Activated CD4-positive, alpha-beta T cell treated with anti-CD3 and anti-CD28 coated beads, Interleukin-2, amount 10 ng/mL, durations not matched to agents 24 days and 14 days (primary cell): ENCODE results near the gene GDF11. TPM values are rescaled to one million over a fixed set of nuclear protein-coding genes. Genes with fewer than 3 reads are reported as not detected.

Source experiments
- DNase-seq: peaks from one replicate; pipeline ENCODE4 v3.0.0; 2022
- H3K27ac Mint-ChIP-seq: one replicate; pipeline ENCODE4 v1.8.0; 2022; ENCODE audit warnings: mild to moderate bottlenecking, mixed read lengths
- H3K27me3 Mint-ChIP-seq: one replicate; pipeline ENCODE4 v1.8.0; 2022; ENCODE audit warnings: mixed read lengths
- H3K36me3 Mint-ChIP-seq: one replicate; pipeline ENCODE4 v1.8.0; 2022; ENCODE audit warnings: low read depth, mild to moderate bottlenecking, mixed read lengths
- H3K4me1 Mint-ChIP-seq: one replicate; pipeline ENCODE4 v1.8.0; 2021; ENCODE audit warnings: mixed read lengths
- H3K4me3 Mint-ChIP-seq: one replicate; pipeline ENCODE4 v1.8.0; 2022; ENCODE audit warnings: mild to moderate bottlenecking, moderate library complexity, mixed read lengths
- H3K9me3 Mint-ChIP-seq: one replicate; pipeline ENCODE4 v1.8.0; 2021; ENCODE audit warnings: mixed read lengths
- intact Hi-C: fragments of 100-400 bp; cut with micrococcal nuclease; formaldehyde crosslinking; loops from one replicate; pipeline ENCODE4 v1.15.1; 2023
- total RNA-seq: library from RNA; stranded (reverse); gene quantifications from 2 replicates; pipeline ENCODE4 v1.2.3, GENCODE V29; 2022

GDF11 gene
- total RNA-seq, 1 donor from 2014 or later: 14.3 TPM

DNA sequence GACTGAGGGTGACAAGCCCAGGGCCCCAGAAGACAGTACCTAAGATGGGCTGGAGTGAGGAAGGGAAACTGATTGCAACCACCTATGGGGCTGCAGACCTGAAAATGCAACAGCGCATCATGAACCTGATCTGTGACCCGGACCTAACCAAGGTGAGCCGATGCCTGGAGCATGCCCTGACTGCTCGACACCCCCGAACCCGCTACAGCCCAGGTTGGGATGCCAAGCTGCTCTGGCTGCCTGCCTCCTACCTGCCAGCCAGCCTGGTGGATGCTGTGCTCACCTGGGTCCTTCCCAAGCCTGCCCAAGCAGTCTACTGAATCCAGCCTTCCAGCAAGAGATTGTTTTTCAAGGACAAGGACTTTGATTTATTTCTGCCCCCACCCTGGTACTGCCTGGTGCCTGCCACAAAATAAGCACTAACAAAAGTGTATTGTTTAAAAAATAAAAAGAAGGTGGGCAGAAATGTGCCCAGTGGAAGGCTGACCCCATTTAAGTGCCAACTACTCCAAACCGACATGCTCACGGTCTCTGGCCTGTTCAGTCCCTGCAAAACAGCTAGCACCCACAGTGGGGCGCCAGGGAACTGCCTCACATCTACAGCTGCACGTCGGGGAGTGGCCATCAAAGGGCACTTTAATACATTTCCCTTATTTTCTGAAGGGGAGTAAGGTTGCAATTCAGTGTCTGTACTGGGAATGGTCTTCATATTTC lies 18.5 kb upstream of the GDF11 start:
- H3K4me3 Mint-ChIP-seq: no peak overlapping the region
- intact Hi-C loops: loop anchor here (1.0 kb wide), 1 partner anchor 13 kb away; no protein-coding TSS in a partner anchor
- peaks cover 27% of the 10 kb centered on the region for H3K36me3 Mint-ChIP-seq
- no peaks in the 10 kb centered on the region for H3K27me3 Mint-ChIP-seq
- no peaks in the 10 kb centered on the region for H3K9me3 Mint-ChIP-seq
- H3K4me1 Mint-ChIP-seq: peaks cover 22% of the 10 kb centered on the region
- peak overlapping the region; percentile 16 for H3K27ac Mint-ChIP-seq
- DNase-seq: peak; percentile 90

DNA sequence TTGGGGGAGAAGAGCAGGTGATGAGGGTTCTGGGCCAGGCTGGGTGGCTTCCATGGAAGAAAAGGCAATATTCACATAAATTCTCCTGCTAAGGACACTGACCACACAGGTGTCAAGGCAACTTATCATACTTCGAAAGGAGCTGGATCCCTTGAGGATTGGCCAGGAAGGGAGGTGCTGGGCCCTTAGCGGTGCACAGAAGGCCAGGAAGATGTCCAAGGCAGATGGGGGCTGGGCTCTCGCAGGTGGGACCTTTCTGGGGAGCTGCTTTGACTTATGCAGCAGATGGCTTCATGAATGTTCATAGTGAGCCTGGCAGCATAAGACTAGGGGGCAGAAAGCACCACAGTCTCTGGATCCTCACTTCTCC lies 18.0 kb upstream of the GDF11 start:
- Mint-ChIP-seq H3K27ac (no peak overlapping the region), H3K9me3 (no peaks in the 10 kb centered on the region), H3K4me1 (peaks cover 26% of the 10 kb centered on the region), H3K4me3 (no peak overlapping the region), H3K27me3 (no peaks in the 10 kb centered on the region), H3K36me3 (peaks cover 29% of the 10 kb centered on the region)
- no peak for DNase-seq
- intact Hi-C loops: loop anchor here (1.0 kb wide), 1 partner anchor 12 kb away; no protein-coding TSS in a partner anchor

DNA sequence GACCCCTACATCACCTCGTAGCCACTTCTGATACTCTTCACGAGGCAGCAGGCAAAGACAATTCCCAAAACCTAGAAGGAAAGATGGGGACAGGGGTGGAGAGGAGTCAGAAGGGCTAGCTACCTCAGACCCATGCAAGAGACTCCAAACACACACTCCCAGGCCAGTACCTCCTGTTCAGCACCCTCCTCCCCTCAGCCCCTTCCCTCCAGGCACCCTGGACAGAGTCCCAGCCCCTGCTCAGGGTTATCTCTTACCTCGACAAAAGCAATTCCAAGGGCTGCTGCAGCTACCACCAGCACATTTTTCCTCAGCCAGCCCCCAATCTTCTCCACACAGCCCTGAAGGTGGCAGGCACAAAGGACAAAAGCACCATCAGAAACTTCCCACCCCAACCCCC lies 17.4 kb upstream of the GDF11 start:
- no peak for DNase-seq
- H3K4me3 Mint-ChIP-seq: no peak overlapping the region
- no peak overlapping the region for H3K27ac Mint-ChIP-seq
- H3K27me3 Mint-ChIP-seq: no peaks in the 10 kb centered on the region
- peaks cover 32% of the 10 kb centered on the region for H3K4me1 Mint-ChIP-seq
- peaks cover 29% of the 10 kb centered on the region for H3K36me3 Mint-ChIP-seq
- no peaks in the 10 kb centered on the region for H3K9me3 Mint-ChIP-seq
- intact Hi-C loops: no loop called here

DNA sequence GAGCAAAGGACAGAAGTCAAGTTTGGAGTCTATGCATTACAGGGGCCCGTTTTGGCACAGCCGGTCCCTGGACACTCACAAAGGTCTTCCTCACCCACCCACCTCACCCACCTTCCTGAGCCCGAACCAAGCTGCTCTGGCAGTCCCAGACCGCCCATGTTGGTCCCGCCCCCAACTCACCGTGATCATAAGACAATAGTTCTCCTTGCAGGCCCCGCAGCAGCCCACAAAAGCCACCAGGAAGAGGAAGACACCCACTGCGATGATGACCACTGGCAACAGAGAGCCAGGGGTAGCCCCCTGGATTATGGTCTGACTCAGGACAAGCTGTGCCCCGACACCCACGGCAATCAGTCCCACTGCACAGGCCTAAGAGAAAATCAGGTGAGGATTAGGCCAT lies 16.0 kb upstream of the GDF11 start:
- no peaks in the 10 kb centered on the region for H3K27me3 Mint-ChIP-seq
- peaks cover 28% of the 10 kb centered on the region for H3K36me3 Mint-ChIP-seq
- intact Hi-C loops: no loop called here
- DNase-seq: no peak
- peak overlapping the region; percentile 92 for H3K4me3 Mint-ChIP-seq
- H3K9me3 Mint-ChIP-seq: no peaks in the 10 kb centered on the region
- H3K27ac Mint-ChIP-seq: peak overlapping the region; percentile 64
- H3K4me1 Mint-ChIP-seq: peaks cover 36% of the 10 kb centered on the region

GRCh38 chr12:55727643-55728185 lies 15.2 kb upstream of the GDF11 start:
- peaks cover 28% of the 10 kb centered on the region for H3K36me3 Mint-ChIP-seq
- peak overlapping the region; percentile 92 for H3K4me3 Mint-ChIP-seq

DNA sequence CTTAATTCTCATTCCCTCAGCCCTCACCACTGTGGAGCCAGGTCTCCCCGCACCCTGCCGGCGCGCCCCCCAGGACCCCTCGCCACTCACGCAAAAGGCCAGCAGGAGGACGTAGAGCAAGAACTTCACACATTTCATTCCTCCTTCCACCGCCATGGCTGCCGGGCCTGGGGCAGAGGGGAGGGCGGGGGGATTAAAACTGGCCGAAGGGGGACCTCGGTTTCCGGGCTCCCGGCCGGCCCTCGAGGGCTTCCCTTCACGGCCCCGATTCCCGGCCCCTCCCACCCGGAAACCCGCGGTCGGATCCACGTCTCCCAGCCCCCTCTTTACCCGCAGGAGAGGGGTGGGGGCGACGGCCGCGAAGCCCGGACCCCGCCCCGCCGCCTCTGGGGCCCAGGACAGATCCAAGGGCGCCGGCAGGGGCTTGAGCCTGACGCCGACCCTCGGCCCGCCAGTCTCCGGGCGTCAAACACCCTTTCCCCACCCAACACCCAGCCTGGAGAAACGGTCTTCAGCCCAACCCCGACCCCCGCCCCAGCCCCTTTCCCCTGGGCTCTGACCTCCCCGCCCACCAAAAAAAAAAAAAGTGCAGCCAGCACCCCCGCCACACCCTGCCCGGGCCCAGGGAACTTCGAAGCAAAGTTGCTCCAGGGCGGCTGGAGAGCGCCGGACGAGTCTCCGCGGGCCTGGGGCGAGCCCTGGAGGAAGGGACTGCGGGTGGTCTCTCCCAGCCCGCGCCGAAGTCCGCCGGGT lies 14.6 kb upstream of the GDF11 start:
- Mint-ChIP-seq H3K27me3 (no peaks in the 10 kb centered on the region), H3K36me3 (peaks cover 28% of the 10 kb centered on the region), H3K4me3 (peak overlapping the region; percentile 92), H3K9me3 (no peaks in the 10 kb centered on the region), H3K27ac (peak overlapping the region; percentile 79), H3K4me1 (peaks cover 36% of the 10 kb centered on the region)
- DNase-seq: peak; percentile 74
- intact Hi-C loops: no loop called here

More at GRCh38 chr12:55727643-55728185, 15.2 kb upstream of the GDF11 start:
- no peaks in the 10 kb centered on the region for H3K9me3 Mint-ChIP-seq
- peaks cover 36% of the 10 kb centered on the region for H3K4me1 Mint-ChIP-seq
- H3K27me3 Mint-ChIP-seq: no peaks in the 10 kb centered on the region
- DNase-seq: no peak
- H3K27ac Mint-ChIP-seq: peak overlapping the region; percentile 79
- intact Hi-C loops: no loop called here

- intact Hi-C loops: loop anchor here (1.0 kb wide), 3 partner anchors 8 to 200 kb away; partner anchors contain the start of gene BLOC1S1
- H3K27ac Mint-ChIP-seq: peak within 1 kb of the TSS; percentile 95
- H3K4me3 Mint-ChIP-seq: peak within 1 kb of the TSS; percentile 92
- no peaks in the 10 kb centered on the region for H3K9me3 Mint-ChIP-seq
- no peaks in the 10 kb centered on the region for H3K27me3 Mint-ChIP-seq
- H3K36me3 Mint-ChIP-seq: peaks cover 26% of the 10 kb centered on the region
- H3K4me1 Mint-ChIP-seq: peaks cover 36% of the 10 kb centered on the region
- peak; percentile 89 for DNase-seq
These were observed 13.7 kb upstream of the GDF11 start, which contains the start of gene CD63 for GRCh38 chr12:55728939-55729818. CD63 (minus strand) TSS chr12:55729009; CDS start chr12:55728341, 668 bp downstream.

GRCh38 chr12:55729819-55730818 lies 12.8 kb upstream of the GDF11 start:
- peak overlapping the region; percentile 95 for H3K27ac Mint-ChIP-seq
- peak overlapping the region; percentile 92 for H3K4me3 Mint-ChIP-seq
- H3K9me3 Mint-ChIP-seq: no peaks in the 10 kb centered on the region
- DNase-seq: peak; percentile 79
- H3K4me1 Mint-ChIP-seq: peaks cover 32% of the 10 kb centered on the region
- peaks cover 22% of the 10 kb centered on the region for H3K36me3 Mint-ChIP-seq
- no peaks in the 10 kb centered on the region for H3K27me3 Mint-ChIP-seq
- intact Hi-C loops: loop anchor here (1.0 kb wide), 3 partner anchors 7 to 199 kb away; partner anchors contain the start of gene BLOC1S1

DNA sequence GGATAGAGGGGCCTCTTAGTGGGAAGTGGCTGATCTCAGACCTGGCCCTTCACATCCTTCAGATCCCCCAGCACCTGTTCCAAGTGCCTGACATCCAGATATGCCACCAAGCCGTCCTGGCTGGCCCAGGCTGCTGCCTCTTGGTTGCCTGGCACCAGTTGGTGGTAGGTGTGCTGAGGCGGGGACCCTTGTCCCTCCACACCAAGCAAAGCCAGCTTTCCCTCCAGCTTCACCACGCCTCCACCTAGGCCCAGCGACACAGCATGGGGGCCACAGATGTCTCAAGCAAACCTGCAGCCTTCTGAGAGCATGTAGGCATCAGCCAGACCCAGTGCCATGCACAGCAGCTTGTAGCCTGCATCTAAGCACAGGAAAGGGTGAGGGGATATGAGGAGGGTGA lies 10.6 kb upstream of the GDF11 start:
- Mint-ChIP-seq H3K27me3 (no peaks in the 10 kb centered on the region), H3K4me1 (peaks cover 26% of the 10 kb centered on the region), H3K27ac (no peak overlapping the region), H3K36me3 (peaks cover 7% of the 10 kb centered on the region), H3K9me3 (no peaks in the 10 kb centered on the region), H3K4me3 (no peak overlapping the region)
- intact Hi-C loops: no loop called here
- DNase-seq: no peak

- Mint-ChIP-seq H3K4me1 (peaks cover 27% of the 10 kb centered on the region), H3K9me3 (no peaks in the 10 kb centered on the region), H3K4me3 (no peak overlapping the region), H3K27me3 (no peaks in the 10 kb centered on the region), H3K27ac (no peak overlapping the region), H3K36me3 (peaks cover 2% of the 10 kb centered on the region)
- intact Hi-C loops: no loop called here
- no peak for DNase-seq
These were observed 9.8 kb upstream of the GDF11 start for GRCh38 chr12:55733021-55733555.

DNA sequence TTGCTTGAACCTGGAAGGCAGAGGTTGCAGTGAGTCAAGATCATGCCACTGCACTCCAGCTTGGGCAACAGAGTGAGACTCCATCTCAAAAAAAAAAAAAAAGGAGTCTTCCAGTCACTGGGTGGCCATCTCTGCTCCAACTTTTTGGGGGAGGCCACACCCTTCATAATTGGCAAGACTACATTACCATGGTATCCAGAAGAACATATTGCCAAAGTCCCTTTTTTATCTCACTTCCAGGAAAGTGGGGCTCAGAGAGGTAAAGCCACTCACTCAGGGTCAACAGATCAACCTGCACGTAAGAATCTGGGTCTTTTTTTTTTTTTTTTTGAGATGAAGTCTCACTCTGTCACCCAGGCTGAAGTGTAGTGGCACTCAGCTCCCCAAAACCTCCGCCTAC lies 9.1 kb upstream of the GDF11 start:
- H3K36me3 Mint-ChIP-seq: peaks cover 2% of the 10 kb centered on the region
- peaks cover 31% of the 10 kb centered on the region for H3K4me1 Mint-ChIP-seq
- no peaks in the 10 kb centered on the region for H3K9me3 Mint-ChIP-seq
- H3K27me3 Mint-ChIP-seq: no peaks in the 10 kb centered on the region
- intact Hi-C loops: no loop called here
- no peak overlapping the region for H3K27ac Mint-ChIP-seq
- H3K4me3 Mint-ChIP-seq: no peak overlapping the region
- DNase-seq: no peak

DNA sequence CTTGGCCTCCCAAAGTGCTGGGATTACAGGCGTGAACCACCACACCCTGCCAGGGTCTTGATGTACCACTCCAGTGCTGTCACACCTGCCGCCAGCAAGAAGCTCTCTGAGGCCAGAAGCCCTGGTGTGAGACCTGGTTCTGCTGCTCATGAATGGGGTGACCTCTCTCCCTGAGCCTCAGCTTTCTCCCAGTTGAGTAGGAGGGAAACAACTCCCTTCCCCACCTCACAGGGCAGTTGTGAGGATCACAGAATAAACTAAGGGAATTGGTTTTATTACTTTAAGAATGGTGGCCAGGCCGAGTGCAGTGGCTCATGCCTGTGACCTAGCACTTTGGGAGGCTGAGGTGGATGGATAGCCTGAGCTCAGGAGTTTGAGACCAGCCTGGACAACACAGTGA lies 8.3 kb upstream of the GDF11 start:
- intact Hi-C loops: no loop called here

More for the DNA sequence above, 8.3 kb upstream of the GDF11 start:
- Mint-ChIP-seq H3K4me1 (peaks cover 31% of the 10 kb centered on the region), H3K9me3 (no peaks in the 10 kb centered on the region), H3K27me3 (no peaks in the 10 kb centered on the region), H3K4me3 (no peak overlapping the region), H3K36me3 (peaks cover under 1% of the 10 kb centered on the region), H3K27ac (no peak overlapping the region)
- no peak for DNase-seq
